Body of pancreas (tissue), 4 donors: Measurements from ENCODE around the gene FXR2. TPM values are rescaled to one million over a fixed set of nuclear protein-coding genes. Genes with fewer than 3 reads are reported as not detected.
A peak's percentile ranks its signal among the peaks of the same experiment; 100 is the strongest.

ENCODE experiments used
- ATAC-seq: fragments of 150-250 bp; one replicate; pipeline ENCODE4 v1.9.1; 2016
- DNase-seq, 4 donors: peaks; one replicate each; pipeline ENCODE4 v3.0.0-alpha.2; 2019
- H3K27ac ChIP-seq, 4 donors: fragments of 200-600 bp; sonication (generic); 1 replicate in 3 of 4; 2 replicates in 1 of 4; pipeline versions ENCODE4 v1.5.1 to v1.6.1; 2016 to 2019; ENCODE audit warnings: mild to moderate bottlenecking in 1 of 4, mixed read lengths in 1 of 4, moderate library complexity in 1 of 4
- H3K27me3 ChIP-seq, 2 donors: fragments of 200-600 bp; sonication (generic); one replicate each; pipeline ENCODE4 v1.6.0; 2016; ENCODE audit warnings: mild to moderate bottlenecking in 1 of 2
- H3K36me3 ChIP-seq, 2 donors: fragments of 200-600 bp; sonication (generic); replicated peaks in 1 of 2; 2 replicates each; pipeline ENCODE4 v1.5.1; 2016; ENCODE audit warnings: low read depth in 2 of 2; ENCODE audit not compliant: insufficient read depth in 1 of 2
- H3K4me1 ChIP-seq: fragments of 200-600 bp; sonication (generic); one replicate; pipeline ENCODE4 v1.6.0; 2016
- H3K4me3 ChIP-seq, 2 donors: fragments of 200-600 bp; sonication (generic); 1 replicate in 1 of 2; 2 replicates in 1 of 2; pipeline ENCODE4 v1.5.1; 2016 to 2019
- H3K9me3 ChIP-seq, 3 donors: fragments of 200-600 bp; sonication (generic); 1 replicate in 2 of 3; 2 replicates in 1 of 3; pipeline ENCODE4 v1.5.1; 2016
- CTCF ChIP-seq, 7 experiments: fragments of 450-650 bp in 4 of 7; fragments of 200-600 bp in 3 of 7; sonication (generic) in 3 of 7; IDR thresholded peaks; one replicate each; pipeline ENCODE4 v1.5.1; 2016 to 2019; ENCODE audit warnings: antibody characterized with exemption in 7 of 7
- POLR2A ChIP-seq, 3 donors: fragments of 450-650 bp; IDR thresholded peaks; one replicate each; pipeline ENCODE4 v1.6.1; 2016; ENCODE audit warnings: antibody characterized with exemption in 3 of 3, mild to moderate bottlenecking in 2 of 3
- WGBS, 2 donors: methylation state at CpG; one replicate each; pipeline ENCODE4 v1.1.5; 2017; 5-methylcytosine and 5-hydroxymethylcytosine counted together
- intact Hi-C: fragments of 100-400 bp; cut with DNase I; formaldehyde crosslinking; loops from one replicate; pipeline ENCODE4 v1.15.1; 2023
- total RNA-seq, 2 donors: library from RNA; depleted of rRNA; stranded (reverse); fragments of >200 nt; gene quantifications; one replicate each; pipeline ENCODE4 v1.1.0, GENCODE V29; 2016

The FXR2 gene
- total RNA-seq, 2 donors from 2014 or later: 10.2 to 10.9 TPM

DNA sequence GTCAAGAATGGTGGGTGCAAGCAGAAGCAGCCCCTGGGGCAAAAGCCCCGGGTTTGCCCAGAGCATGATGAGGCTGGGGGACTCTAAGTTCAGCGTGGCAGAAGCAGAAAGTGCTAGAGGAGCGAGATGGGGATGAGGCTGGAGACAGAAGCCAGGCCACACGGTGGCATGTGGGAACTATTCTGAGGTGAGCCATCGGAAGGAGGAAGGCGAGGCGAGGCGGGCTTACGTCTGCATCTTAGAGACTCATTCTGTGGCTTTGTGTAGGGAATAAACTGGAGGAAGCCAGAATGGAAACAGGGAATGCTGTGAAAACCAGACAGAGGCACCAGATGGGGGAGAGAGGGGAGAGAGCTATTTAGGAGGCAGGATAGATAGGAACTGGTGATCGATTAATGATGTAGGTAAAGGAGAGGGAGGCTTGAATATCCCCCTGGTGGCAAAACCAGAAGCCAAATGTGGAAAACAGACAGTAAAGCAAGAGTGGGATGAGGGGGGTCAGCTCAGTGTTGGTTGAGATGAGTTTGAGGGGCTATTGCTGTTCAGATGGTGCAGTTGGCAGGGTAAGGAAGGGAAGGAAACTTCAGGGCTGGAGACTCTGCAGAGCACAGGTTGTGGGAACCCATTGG is 59.3 kb downstream of the FXR2 start:
- no peak for ATAC-seq
- DNase-seq: no peak
- intact Hi-C loops: no loop called here
- 68 to 80% methylated on average over 10 of the region's 10 CpGs for WGBS, 2 donors
- Histone ChIP-seq H3K9me3 (no peaks in the 10 kb centered on the region), H3K27ac (no peak overlapping the region), H3K4me1 (peaks cover 32% of the 10 kb centered on the region), H3K27me3 (no peaks in the 10 kb centered on the region), H3K36me3 (no peaks in the 10 kb centered on the region), H3K4me3 (no peak overlapping the region)
- TF ChIP-seq POLR2A (IDR thresholded peaks at IDR 0.05): no peak
- TF ChIP-seq CTCF (IDR thresholded peaks at IDR 0.05): no peak

GRCh38 chr17:7553356-7553755 is 61.3 kb downstream of the FXR2 start:
- no peak for TF ChIP-seq POLR2A (IDR thresholded peaks at IDR 0.05)
- TF ChIP-seq CTCF (IDR thresholded peaks at IDR 0.05): no peak
- H3K27me3 ChIP-seq: no peaks in the 10 kb centered on the region
- H3K36me3 ChIP-seq: no peaks in the 10 kb centered on the region
- no peaks in the 10 kb centered on the region for H3K9me3 ChIP-seq
- peak overlapping the region in 1 of 4 donors; percentile 64 for H3K27ac ChIP-seq
- ATAC-seq (no peak), DNase-seq (no peak)
- 100% methylated on average over 1 of the region's 1 CpG for WGBS, 2 donors
- no peak overlapping the region for H3K4me3 ChIP-seq
- peaks cover 25% of the 10 kb centered on the region for H3K4me1 ChIP-seq
- intact Hi-C loops: no loop called here

GRCh38 chr17:7552621-7553051 is 62.1 kb downstream of the FXR2 start:
- TF ChIP-seq POLR2A (IDR thresholded peaks at IDR 0.05) (peak in 1 of 3 donors; percentile 42), CTCF (IDR thresholded peaks at IDR 0.05) (no peak)
- no peaks in the 10 kb centered on the region for H3K36me3 ChIP-seq
- intact Hi-C loops: no loop called here
- H3K9me3 ChIP-seq: no peaks in the 10 kb centered on the region
- peak in 1 of 4 donors; percentile 47 for DNase-seq
- H3K4me1 ChIP-seq: peaks cover 21% of the 10 kb centered on the region
- no peak for ATAC-seq
- 74 to 85% methylated on average over 6 of the region's 6 CpGs for WGBS, 2 donors
- peak overlapping the region in 1 of 4 donors; percentile 25 for H3K27ac ChIP-seq
- no peak overlapping the region for H3K4me3 ChIP-seq
- no peaks in the 10 kb centered on the region for H3K27me3 ChIP-seq

DNA sequence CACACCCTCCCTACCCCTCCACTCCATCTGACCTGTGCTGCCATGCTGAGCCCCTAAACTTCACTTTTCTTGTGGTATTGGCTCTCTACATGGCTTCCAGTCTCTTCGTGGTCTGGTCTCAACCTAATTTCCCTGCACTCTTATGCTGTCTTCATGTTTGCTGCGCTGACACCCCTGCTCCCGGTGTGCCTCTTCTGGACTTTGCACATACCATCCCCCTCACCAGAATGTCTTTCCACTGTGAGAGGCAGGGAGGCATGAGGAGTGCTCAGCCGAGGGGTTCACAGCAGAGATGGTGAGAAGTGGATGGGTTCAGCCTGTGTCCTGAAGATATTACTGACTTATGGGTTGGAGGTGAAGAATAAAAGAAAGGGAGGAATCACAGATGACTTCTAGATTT is 63.3 kb downstream of the FXR2 start:
- no peak for TF ChIP-seq POLR2A (IDR thresholded peaks at IDR 0.05)
- TF ChIP-seq CTCF (IDR thresholded peaks at IDR 0.05): no peak
- 86 to 92% methylated on average over 4 of the region's 4 CpGs for WGBS, 2 donors
- intact Hi-C loops: no loop called here

DNA sequence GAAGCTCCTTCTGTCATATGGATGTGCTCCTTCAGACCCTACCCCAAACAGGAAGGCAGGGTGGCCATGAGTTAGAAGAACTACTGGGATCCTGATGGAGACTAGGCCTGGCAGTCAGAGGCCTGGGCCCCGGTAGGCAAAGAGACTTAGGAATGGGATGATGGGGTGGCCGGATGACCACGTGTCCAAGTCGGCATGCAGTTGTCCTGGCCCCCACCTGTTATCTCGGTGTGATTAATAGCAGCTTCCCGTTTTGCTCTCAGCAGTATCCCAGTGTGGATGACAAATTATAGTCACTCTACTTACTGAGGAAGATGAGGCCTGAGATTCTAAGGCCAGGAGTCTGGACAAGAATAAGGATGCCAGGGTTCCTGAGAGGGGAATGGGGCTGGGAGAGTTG is 64.4 kb downstream of the FXR2 start:
- no peak overlapping the region for H3K27ac ChIP-seq
- peaks cover 17% of the 10 kb centered on the region for H3K4me1 ChIP-seq
- 64 to 66% methylated on average over 5 to 6 of the region's 6 CpGs for WGBS, 2 donors

More for the DNA sequence above, 63.3 kb downstream of the FXR2 start:
- no peaks in the 10 kb centered on the region for H3K36me3 ChIP-seq
- ATAC-seq (no peak), DNase-seq (no peak)
- no peaks in the 10 kb centered on the region for H3K27me3 ChIP-seq
- H3K4me1 ChIP-seq: peaks cover 17% of the 10 kb centered on the region
- H3K9me3 ChIP-seq: no peaks in the 10 kb centered on the region
- no peak overlapping the region for H3K27ac ChIP-seq
- H3K4me3 ChIP-seq: no peak overlapping the region

More for the DNA sequence above, 64.4 kb downstream of the FXR2 start:
- no peaks in the 10 kb centered on the region for H3K27me3 ChIP-seq
- TF ChIP-seq POLR2A (IDR thresholded peaks at IDR 0.05): no peak
- no peak for TF ChIP-seq CTCF (IDR thresholded peaks at IDR 0.05)
- DNase-seq: no peak
- no peaks in the 10 kb centered on the region for H3K36me3 ChIP-seq
- ATAC-seq: no peak
- no peaks in the 10 kb centered on the region for H3K9me3 ChIP-seq
- no peak overlapping the region for H3K4me3 ChIP-seq
- intact Hi-C loops: no loop called here
